ENCODE data around the gene MOSMO.
A peak's percentile ranks its signal among the peaks of the same experiment; 100 is the strongest.

- TF ChIP-seq REST (IDR thresholded peaks at IDR 0.05; ENCODE audit: low read depth, low read length): peak; percentile 89
- TF ChIP-seq YY1 (IDR thresholded peaks at IDR 0.05; ENCODE audit: low read depth): no peak
- no peak for TF ChIP-seq EZH2phosphoT487 (IDR thresholded peaks at IDR 0.05; ENCODE audit: borderline replicate concordance, low read depth)
- TF ChIP-seq FOXJ3 (CRISPR knock-in tag; IDR thresholded peaks at IDR 0.05): no peak
- TF ChIP-seq CTCF (IDR thresholded peaks at IDR 0.05): no peak
- no peak for TF ChIP-seq RAD21 (IDR thresholded peaks at IDR 0.05; ENCODE audit: low read length)
- peak; percentile 45; the same call in 1 of the 2 replicates for TF ChIP-seq NFIC (IDR thresholded peaks at IDR 0.05; ENCODE audit: borderline replicate concordance)
- peak; percentile 83 for TF ChIP-seq GABPA (IDR thresholded peaks at IDR 0.05; ENCODE audit: low read depth)
- no peak for TF ChIP-seq RCOR1 (IDR thresholded peaks at IDR 0.05; ENCODE audit: low read length)
Measured at GRCh38 chr16:22007509-22008214, at the start of gene MOSMO.
